ENCODE measurements around the gene ERP44.
"Not testable (repeated sequence)": the region's sequence is repeated elsewhere in the genome, so short reads cannot be mapped to it uniquely, and the experiment has no call there.

Gene ERP44

GRCh38 chr9:100100146-100100667 is 1.4 kb upstream of the ERP44 start:
- no peak for DNase-seq

DNA sequence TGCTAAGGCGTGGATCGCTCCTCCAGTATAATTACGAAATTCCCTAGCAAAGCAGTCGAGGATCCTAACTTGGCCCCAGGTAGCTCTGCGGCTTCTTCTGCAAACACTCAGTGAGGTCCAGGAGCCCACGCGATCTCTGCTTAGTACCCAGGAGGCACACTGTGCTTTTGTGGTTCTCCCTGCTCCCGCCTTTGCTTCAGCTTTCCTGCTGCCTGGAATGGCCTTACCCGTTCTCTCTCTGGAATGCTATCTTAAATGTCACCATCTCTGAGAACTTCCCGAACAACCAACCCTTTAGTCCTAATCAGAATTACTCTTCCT is 882 bp upstream of the ERP44 start:
- peak in 13 of 56 donors; percentile 5 to 68 (median 28) for DNase-seq

DNA sequence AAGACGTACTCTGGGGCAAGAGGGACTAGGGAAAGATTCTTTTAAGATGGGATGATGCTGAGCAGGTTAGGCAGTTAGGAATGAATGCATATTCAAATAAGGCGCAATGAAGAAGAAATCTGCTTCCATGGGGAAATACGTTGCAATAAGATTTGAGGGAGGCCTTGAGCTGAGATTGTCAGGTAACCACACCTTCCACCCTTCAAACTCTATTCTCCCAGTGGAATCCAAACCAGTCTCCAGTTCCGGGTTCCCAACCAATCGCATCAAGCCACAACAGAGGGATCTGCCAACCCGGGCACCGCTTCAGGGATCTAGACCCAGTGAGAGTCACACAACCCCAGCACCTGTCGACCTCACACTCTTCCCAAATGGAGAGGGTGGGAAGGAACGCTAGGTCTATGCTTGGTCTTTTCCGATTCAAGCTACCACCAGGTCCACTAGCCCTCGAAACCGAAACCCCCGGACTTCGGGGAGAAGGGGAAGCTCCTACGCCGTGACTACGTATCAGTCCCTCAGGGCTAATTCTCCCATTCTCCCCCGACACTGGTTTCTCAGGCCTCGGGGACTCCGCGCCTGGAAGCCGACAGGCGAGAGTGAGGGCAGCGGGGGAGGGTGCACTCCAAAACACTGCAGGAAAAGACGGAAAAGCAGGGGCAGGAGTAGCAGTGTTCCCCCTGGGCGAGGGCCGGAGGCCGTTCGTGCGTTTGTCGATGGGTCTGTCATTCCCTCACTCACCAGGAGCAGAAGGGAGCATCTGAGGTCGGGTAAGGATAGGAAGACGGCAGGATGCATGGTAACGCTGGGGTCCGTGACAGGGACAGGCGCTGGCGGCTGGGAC is 534 bp downstream of the ERP44 start:
- DNase-seq, result peak in 37 of 56 donors; percentile 4 to 69 (median 40)

DNA sequence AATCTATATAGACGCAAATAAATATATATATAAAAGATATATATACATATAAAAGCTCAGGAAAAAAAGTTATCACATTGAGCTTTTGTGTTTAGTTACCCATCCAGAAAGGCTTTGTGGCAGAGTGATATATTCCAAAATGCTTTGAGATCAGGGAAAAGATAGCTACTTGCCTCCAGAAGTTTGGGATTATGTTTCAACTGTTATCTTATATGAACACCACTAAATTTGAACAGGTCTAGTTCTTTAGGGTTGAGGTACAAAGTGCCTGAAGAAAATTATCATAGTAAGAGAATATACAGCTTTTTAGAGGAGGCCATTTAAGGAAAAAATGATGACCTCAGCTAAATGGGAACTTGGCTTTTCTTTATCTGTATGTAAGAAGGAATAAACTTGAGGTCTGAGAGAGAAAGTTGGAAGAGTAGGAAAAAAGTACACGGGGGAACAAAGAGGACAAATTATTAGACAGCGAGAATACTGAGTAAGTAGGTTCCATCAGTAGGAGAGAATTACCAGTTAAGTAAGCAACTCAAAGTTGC is 2.4 kb downstream of the ERP44 start:
- no peak for DNase-seq

GRCh38 chr9:100094411-100094810 is 4.4 kb downstream of the ERP44 start:
- not testable (repeated sequence) for DNase-seq

GRCh38 chr9:100092066-100092465 is 6.7 kb downstream of the ERP44 start:
- no peak for DNase-seq

- DNase-seq, result no peak
Measured at GRCh38 chr9:100091650-100092049, 7.2 kb downstream of the ERP44 start.

DNA sequence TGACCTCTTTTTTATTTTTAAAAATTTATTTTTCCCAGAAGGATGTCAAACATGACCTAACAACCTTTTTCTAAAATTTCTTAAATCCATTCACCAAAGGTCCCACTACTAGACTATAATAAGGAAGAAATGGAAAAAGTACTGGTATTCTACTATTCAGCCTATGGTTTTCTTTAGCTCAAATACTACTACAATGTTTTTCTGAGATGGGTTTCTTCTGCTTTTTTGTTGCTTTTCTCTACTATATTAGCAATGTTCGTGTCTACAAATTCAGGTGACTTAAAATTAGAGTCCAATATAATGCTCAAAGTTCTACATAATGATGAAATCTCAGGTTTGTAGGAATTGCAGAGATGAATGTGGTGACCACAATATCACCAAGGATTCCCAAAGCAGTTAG is 7.9 kb downstream of the ERP44 start:
- DNase-seq, result no peak

GRCh38 chr9:100088202-100088601 is 10.6 kb downstream of the ERP44 start:
- DNase-seq, result no peak

- DNase-seq, result no peak
Measured at GRCh38 chr9:100087218-100087617, 11.6 kb downstream of the ERP44 start.

DNA sequence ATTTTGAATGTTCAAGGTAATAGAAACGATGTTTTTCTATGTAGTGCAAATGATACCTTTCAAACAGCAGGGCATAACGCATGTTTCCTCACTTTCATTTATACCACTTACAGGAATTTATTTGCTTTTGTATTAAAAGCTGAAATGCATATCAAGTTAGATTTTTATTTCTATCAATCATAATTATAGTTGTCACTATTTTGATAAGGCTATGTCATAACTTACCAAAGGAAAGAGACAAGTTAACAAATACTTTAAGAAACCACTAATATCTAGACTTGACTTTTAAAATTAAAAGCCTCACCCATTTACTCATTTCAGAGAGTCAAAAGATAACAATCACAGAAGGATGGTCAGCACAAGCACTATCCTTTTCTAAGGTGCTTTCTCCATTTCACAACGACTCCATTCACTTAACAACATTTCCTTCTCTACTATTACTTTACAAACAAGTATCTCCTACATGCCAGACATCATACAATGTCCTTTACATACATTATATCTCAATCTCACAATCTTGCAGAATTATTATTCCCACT is 12.6 kb downstream of the ERP44 start:
- DNase-seq, result no peak

DNA sequence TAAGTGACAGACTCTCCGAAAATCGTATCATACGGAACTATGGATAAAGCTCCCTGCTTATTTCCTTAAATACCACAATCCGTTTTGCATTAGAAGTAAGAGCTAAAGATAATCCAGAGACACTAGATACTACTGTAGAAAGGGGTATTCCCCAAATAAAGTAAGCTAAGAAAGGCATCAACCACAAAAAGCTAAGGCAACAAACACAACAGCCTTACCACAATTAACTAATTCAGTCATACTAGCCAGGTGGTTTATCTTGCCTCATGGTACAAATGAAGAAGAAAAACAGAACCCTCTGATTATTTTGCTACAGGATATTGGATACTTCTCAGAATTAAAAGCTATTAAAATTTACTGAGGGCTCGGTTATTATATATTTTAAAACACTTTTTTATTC is 14.1 kb downstream of the ERP44 start:
- no peak for DNase-seq

DNA sequence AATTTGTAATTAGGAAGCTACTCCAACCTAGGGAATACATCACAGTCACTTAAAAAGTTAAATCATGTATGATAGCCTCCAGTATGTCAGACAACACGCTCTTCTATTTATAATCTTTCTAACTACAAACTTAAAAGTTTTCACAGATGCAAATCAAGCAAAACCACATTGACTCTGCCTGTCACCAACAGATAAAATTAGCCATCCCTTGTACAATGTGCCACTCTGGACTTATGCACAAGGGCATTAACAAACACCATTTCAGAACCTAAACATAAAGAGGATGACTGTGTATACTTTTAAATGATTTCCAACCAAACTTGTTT is 14.7 kb downstream of the ERP44 start:
- no peak for DNase-seq

- DNase-seq, result no peak
Measured at GRCh38 chr9:100083448-100084127, 15.2 kb downstream of the ERP44 start.

- DNase-seq, result no peak
Measured at GRCh38 chr9:100082782-100083181, 16.0 kb downstream of the ERP44 start.

GRCh38 chr9:100076256-100076655 is 22.5 kb downstream of the ERP44 start:
- DNase-seq, result not testable (repeated sequence)

DNA sequence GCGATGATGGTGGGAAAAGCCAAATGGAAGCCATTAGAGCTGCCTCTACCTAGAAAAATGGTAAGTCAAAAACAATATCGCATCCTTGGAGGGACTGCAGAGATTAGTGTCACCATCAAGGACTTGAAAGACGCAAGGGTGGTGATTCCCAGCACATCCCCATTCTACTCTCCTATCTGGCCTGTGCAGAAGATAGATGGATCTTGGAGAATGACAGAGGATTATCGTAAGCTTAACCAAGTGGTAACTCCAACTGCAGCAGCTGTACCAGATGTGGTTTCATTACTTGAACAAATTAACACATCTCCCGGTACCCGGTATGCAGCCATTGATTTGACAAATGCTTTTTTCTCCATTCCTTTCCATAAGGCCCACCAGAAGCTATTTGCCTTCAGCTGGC is 23.8 kb downstream of the ERP44 start:
- no peak for DNase-seq

DNA sequence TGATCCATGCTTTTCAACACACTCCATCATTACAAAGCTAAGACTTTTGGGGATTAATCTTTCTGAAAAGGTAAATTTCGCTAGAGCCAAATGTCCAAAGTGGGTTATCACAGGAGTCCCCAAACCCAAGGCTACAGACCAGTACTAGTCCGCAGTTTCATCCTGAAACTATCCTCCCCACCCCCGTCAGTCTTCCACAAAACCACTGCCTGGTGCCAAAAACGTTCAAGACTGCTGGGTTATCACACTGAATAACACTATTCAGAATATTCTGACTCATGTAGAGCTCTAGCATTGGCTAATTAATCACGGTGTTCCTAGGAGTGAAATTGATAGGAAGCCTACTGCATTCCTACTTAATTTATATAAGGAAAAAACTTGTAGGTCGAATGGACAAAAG is 24.7 kb downstream of the ERP44 start:
- peak in 4 of 56 donors; percentile 1 to 7 (median 3) for DNase-seq

- no peak for DNase-seq
Measured at GRCh38 chr9:100072805-100073204, 26.0 kb downstream of the ERP44 start.

- DNase-seq, result no peak
Measured at GRCh38 chr9:100071271-100071670, 27.5 kb downstream of the ERP44 start.

DNA sequence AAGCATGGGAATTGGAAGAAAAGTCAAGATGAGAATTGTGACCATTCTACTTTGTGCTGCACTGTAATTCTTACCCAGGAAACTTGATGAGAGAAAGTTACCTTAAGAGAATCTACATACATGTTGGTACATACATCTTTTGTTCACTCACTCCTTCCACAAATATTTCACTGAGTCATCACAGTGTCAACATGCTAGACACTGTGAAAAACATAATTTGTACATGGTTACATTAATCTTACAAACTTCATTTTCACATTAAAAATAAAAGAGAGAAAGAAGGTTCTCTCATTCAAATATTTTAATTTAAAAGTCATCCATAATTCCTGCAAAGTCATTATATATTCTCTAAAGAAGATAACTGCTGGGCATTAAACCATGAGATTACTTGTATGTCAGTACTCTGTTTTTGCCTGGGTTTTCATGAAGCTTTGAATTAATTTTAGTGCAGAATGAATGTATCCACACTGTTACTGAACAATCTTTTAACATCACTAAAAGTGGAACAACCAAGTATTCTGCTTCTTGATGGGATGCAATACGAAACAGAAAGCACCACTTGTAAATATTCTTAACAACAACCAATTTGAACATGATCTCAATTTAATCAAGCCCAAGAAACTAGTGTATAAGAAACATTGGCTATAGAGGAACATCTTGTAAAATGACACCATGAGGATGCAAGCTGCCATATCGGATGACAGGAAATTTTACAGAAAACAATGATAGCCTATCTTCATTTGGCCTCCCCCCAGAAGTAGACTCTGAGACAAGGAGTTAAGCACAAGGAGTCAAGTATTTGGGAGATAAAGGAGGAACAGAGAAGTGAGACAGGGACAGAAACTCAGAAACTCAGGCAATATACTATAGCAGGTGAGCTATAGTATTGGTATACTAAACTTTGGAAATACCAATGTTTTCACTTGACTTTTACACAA is 28.4 kb downstream of the ERP44 start:
- DNase-seq, result no peak
